CD4-positive, alpha-beta T cell treated with Interferon alpha-2 for 1 hour (primary cell): ENCODE data around the gene HOXA3.

Experiments
- DNase-seq, 2 donors: peaks; one replicate each; pipeline ENCODE4 v3.0.0-alpha.2; 2020 to 2022

HOXA3 gene

DNA sequence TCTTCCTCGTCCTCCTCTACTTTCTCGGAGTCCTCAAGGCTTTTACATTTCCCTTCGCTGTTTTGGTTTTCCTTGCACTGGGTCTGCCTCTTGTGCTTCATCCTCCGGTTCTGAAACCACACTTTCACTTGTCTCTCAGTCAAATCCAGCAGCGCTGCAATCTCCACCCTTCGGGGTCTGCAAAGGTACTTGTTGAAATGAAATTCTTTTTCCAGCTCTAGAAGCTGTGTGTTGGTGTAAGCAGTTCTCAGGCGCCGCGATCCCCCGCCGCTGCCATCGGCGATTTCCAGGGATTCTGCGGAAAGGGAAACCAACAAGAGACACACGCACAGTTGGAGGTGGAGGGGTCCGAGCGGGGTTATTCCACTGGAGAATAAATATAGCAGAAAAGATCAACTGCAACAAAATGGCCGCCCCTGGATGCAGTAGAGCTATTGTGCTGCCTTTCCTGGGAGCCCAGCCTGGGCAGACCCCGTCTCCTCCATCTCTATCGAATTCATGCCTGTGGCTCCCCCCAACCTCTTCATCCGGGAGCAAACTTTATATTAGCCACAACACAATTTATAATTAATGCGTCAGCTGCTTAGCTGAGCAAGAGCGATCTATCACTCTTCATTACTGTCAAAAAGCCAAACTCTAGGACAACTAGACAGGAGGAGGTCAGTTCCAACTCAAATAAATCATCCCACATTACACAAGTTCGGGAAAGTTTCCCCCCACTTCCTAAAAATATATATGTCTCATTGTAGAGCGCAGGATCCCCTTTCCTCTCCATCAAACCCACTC, 51.0 kb downstream of the HOXA3 start:
- DNase-seq, result no peak

DNA sequence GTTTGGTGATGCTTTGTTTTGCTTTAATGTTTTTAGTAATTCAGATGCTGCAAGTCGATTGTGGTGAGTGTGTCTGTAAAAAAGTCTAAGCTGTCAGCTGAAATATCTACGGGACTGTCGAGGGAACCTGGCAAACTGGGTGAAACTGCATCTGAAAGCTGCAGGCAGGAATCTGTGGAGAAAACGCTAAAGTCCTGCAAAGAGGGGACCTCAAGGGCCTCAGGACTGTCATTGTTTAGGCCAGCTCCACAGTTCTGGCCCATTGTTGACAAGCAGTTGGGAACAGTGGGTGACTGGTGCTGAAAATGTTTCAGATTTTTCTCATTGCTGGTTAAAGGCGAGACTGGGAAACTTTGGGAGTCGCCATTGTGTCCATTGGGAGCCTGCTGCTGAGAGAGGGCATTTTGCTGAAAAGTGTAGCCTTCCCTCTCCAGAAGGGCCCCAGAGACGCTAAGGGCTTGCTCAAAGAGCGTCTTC, 51.7 kb downstream of the HOXA3 start:
- no peak for DNase-seq

DNA sequence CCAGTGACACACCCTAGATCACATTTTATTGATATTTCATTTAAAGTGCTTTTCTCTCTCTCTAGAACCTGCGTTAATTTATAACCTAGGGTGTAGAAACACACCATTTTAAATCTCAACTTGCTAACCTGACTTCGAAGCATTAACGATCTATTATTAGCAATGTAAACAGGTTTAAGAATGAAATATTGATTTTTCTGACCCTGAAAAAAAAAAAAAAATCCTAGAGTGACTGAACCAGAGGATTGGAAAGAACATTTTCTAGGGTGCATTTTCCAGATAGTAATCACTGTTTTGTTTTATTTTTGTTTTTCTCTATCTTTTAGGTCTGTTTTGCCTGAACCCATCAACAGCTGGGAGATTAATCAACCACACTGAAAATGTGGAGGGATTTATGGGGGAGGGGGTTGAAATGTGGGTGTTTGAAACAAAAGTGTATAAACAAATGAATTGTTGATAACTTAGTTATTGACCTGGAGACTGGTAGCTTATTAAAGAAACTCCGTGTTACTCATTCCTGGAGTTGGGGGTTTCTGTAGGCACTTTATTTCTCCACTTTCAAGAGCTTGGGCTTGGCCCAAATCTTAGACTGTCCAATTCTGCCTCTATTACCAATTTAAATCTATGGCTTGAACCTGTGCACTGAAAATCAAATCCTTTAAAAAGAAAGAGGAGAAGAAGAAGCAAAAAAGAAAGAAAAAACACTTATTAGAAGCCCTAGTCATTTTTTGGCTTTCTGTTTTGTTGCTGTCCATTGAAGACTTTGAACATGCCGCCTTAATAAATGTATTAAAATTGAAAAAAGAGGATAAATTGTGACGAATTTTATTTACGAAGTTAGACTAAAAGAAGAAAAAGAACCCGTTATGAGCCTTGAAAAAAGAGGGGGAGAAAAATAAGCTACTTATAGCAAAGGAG, 52.7 kb downstream of the HOXA3 start:
- DNase-seq, result no peak

DNA sequence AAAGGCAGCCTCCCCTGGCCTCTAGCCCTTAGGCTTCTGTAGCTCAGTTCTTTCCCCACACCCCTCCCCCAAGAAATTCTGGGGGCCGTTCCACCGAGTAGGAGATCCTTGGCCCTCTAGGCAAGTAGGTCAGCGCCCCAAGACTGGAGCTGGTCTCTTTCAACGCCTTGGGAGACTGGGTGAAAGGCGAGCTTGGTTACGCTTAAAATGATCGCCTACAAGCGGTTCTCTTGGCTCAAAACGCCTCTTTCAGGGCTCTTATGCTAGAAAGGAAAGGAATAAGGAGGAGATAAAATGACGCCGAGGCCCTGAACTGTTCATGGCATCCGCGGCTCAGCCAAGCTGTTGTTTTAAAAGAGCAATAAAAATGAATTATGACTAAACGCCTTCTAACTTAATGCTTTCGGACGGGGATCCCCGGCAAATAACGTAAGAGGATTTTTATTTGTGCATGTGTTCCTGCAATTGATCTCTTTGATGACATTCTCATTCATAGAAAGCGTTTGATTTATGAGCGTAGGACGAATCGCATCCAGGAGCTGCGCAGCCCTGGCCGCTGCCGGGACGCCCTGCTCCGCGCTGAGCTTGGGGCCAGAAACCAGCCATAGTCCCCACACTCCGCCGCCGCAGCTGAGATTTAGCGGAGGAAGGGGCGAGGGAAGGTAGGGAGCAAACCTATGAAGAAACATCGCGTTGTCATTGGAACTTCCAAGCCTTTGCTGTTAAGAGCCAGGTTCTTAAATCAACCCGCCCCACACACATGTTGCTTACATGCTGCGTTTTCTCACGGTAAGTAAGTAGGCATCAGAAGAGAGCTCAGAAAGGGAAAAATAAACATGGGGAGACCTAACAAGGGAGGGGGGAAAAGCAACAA, 53.6 kb downstream of the HOXA3 start:
- no peak for DNase-seq

DNA sequence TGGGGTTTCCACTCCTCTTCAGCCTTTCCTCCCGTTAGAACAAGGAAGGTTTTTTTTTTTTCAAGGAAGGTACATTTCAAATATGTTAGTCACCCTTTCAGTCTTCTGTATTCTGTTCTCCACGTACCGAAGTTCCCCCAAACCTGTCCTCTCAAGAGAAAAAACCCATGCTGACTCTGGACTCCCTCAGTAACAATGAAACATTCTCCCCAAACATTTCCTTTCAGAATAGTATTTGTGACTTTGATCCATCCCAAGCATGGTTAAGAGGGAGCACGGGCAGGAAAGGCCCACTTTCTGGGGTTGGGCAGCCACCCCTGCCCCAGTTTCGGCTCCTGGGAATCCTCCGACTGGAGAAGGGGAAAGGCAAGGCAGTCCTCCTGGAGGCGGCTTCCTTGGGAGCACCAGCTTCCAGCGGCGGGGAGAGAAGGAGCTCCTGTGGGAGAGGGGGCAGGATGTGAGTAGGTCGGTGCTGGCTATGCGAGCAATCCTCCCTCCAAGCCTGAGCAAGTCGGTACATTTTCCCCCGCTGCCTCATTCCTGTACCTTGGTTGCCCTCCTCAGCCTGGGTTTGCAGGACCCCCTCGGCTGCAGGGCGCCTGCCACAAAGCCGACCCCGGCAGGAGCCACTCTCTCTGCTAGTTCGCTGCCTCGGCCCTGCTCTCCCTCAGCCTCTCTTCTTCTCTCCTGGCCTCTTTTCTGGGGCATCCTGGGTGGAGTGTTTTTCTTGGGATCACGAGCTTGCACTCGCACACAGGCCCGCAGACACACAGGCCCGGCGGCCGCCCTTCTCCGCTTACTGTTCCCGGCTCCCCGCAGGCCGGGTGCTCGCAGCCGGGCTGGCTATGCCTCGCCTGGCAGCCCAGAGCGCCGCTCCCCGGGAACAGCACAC, 54.5 kb downstream of the HOXA3 start:
- no peak for DNase-seq

DNA sequence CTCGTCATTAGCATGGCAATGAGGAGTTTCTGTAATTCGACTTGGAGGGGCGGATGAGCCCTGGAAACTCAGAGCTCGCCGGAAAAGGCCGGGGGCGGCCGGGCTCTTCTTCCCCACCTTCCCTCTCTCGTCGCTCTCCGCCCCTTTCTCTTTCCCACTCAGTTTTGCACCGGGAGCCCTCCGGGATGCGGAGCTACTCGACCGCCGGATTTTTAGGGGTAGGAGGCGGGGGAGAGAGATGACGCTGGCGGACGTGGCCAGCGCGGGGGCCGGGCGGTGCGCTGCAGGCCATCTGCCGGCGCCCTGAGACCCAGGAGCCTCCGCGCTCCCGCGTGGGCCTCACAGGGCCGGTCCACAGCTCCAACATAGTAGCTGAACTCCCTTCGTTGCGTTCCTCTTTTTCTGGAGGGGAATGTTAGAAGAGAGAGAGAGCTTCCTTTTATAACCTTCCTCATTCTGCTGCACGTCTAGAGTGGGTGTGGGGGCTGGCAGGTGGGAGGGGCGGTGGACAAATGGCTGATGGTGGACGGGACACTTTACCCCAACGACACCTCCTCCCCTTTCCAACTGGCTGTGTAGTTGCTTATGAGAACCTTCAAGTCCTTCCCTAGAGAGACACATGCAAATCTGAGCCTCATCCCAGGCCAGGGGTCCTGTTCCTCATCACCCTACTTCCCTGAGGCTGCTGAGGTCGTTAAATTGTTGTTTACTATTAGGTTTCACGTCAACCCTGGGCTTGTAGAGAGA, 55.4 kb downstream of the HOXA3 start:
- DNase-seq, result peak; percentile 15 to 24

- peak; percentile 83 to 85 for DNase-seq
Measured at GRCh38 chr7:27095897-27096767, 56.3 kb downstream of the HOXA3 start, which contains the start of gene HOXA1. Gene HOXA1, minus strand, starts transcription at chr7:27096000. Its CDS starts 88 bp downstream, at chr7:27095912.

DNA sequence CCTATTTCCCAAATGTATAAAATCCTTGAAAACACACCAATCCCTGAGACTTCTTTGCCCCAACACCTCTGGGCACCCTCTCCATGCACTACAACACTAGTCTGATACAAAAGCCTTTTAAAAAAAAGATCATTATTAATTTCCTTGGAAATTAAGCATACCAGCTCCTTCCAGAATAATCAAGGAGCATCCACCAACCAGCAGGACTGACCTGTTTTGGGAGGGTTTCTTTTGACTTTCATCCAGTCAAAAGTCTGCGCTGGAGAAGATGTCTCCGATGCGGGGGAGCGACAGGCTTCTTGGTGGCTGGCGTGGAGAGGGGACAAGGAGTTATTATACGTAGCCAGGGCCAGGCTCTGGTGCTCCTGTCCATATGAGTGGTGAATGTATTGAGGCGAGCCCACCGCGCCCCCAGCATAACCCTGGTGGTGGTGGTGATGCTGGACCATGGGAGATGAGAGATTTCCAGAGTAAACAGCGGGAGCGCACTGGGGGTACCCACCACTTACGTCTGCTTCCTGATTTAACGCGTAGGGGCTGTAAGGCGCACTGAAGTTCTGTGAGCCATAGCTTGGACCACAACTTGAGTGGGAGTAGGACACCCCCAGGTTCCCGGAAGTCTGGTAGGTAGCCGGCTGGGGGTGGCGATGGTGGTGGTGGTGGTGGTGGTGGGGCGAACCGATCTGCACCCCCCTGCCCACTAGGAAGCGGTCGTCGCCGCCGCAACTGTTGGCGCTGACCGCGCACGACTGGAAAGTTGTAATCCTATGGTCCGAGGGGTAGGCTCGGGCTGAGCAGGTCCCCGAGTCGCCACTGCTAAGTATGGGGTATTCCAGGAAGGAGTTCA, 57.1 kb downstream of the HOXA3 start:
- DNase-seq, result peak; percentile 24 to 43

- no peak for DNase-seq
Measured at GRCh38 chr7:27094304-27095049, 57.9 kb downstream of the HOXA3 start.

GRCh38 chr7:27093184-27093895, 59.0 kb downstream of the HOXA3 start:
- DNase-seq, result no peak

DNA sequence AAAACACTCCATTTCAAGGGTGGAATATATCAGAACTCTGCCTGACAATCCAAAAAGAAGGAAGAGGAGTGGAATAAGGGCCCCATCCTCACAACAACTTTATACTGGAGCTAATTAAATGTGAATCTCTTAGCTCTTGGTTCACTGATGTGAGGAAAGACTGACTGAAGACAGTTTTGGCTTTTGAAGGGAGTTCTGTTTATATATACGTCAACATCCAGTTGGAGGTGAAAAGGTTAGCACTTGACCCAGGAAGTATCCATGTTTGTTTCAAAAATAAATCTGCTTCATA, 59.6 kb downstream of the HOXA3 start:
- no peak for DNase-seq

DNA sequence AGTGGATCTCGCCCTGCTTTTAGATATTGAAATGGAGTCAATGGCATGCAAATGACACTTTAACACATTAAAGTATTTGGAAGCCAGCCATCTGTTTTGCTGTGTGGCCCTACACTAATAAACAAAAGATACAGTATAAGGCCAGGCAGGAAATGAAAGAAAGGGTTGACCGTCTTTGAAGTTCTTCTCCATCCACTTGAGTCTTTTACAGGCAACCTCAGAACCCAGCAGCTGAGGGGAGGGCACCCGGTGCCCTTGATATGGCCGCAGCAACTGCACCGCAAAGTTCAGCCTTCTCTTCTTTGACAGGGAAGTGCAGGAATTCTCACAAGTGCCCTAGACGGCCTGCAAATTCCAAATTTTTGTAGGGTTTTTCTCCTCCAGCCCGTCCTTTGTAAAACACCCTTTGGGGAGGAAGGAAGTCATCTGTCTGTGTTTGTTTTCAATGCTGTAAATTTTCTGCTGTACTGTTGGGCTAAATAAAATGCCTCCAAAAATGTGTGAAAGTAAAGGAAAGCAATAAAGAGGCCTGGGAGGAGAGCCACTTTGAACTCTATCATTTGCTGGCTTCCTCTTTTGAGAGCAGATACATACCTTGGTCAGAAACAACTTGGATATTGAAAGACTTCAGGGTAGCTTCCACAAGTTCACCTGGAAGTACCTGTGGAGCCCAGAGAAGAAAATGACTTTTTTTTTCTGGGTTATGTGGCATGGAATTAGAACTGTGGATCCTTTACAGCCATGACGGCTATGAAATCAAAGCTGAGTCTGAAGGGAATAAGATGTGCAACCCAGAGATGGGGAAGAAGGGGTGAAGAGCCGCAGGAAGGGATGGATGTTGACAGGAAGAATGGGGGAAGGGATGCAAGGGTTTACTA, 60.2 kb downstream of the HOXA3 start:
- no peak for DNase-seq

DNA sequence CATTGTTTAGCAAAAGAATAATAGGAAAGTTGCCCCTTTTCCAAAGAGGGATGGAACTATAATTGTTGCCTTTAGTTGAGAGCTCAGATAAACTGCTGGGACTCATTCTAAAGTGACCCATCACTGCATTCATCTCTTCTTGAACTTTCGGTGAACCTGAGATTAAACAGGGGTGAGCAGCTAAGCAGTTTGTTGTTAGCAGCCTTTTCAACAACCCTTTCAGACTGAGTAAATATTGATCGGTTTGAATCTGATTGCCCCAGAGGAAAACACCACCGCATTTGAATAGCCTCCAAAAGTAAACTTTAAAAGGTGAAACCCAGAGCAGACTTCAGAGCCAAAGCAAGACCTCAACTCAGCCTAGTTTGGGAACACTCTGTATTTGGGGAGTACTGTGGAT, 61.3 kb downstream of the HOXA3 start:
- DNase-seq, result no peak

DNA sequence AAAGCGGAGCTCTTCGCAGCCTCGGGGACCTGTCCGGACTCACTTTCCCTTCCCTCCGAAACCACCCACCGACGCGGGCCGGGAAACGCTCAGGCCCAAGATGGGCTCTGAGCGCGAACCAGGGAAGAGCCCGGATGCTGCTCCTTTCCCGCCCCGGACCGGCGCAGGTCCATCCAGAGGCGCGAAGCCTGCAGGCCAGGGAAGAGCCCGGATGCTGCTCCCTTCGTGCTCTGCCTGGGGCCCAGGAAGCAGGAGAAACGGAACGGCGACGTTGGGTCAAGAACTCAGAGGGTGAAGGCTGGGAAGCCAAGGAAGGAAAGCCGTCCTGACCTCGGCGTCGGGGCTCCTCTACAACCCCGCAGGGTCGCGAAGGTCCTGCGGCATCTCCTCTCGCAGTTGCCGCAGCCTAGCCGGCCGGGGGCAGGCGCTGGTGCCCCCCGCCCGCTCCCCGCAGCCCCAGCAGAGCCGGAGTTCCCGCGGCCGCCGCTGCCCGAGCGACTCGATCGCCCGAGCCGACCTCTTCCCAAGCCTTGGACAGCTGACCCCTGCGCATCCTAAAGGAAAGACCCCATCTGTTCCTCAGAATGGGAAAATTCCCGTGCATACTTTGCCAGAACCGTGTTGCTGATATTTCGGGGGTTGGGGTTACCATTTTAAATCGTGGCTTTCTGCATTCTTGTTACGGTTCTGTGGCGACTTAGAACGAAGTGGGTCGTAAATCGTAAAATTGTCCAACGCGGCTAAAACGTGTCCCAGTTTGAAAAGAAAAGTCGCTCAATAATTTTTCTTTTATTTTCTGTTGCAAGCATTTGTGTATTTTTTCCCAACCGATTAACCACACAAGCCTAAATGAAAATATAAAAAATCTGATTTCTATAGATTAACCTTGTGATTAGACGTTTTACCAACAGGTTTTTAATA, 64.1 kb downstream of the HOXA3 start:
- DNase-seq, result no peak

GRCh38 chr7:27083646-27084045, 68.7 kb downstream of the HOXA3 start:
- no peak for DNase-seq
